HG03095 (cell line): Measurements from ENCODE around the gene LGI1.

Source experiments
- ATAC-seq: cut with Tn5 transposase; IDR thresholded peaks from one replicate; pipeline ENCODE4 v1.9.1; 2021; ENCODE audit warnings: moderate library complexity; ENCODE audit not compliant: unreplicated experiment

The LGI1 gene

GRCh38 chr10:93754761-93755160 is 3.0 kb upstream of the LGI1 start:
- ATAC-seq, result no peak

- ATAC-seq, result no peak
Measured at GRCh38 chr10:93755443-93756116, 2.2 kb upstream of the LGI1 start.

- ATAC-seq, result no peak
Measured at GRCh38 chr10:93756118-93756517, 1.6 kb upstream of the LGI1 start.

GRCh38 chr10:93757136-93757535 is 600 bp upstream of the LGI1 start:
- no peak for ATAC-seq

GRCh38 chr10:93758508-93758885 is 761 bp downstream of the LGI1 start:
- no peak for ATAC-seq

- no peak for ATAC-seq
Measured at GRCh38 chr10:93758891-93759410, 1.2 kb downstream of the LGI1 start.

- no peak for ATAC-seq
Measured at GRCh38 chr10:93760490-93760889, 2.8 kb downstream of the LGI1 start.

- ATAC-seq, result no peak
Measured at GRCh38 chr10:93762979-93763391, 5.2 kb downstream of the LGI1 start.

- no peak for ATAC-seq
Measured at GRCh38 chr10:93766918-93767317, 9.2 kb downstream of the LGI1 start.

- no peak for ATAC-seq
Measured at GRCh38 chr10:93767724-93768399, 10.1 kb downstream of the LGI1 start.

GRCh38 chr10:93768892-93769291 is 11.2 kb downstream of the LGI1 start:
- no peak for ATAC-seq

- no peak for ATAC-seq
Measured at GRCh38 chr10:93771354-93771753, 13.6 kb downstream of the LGI1 start.

GRCh38 chr10:93773120-93773519 is 15.4 kb downstream of the LGI1 start:
- ATAC-seq, result no peak

GRCh38 chr10:93773705-93774104 is 16.0 kb downstream of the LGI1 start:
- no peak for ATAC-seq

GRCh38 chr10:93775356-93775755 is 17.6 kb downstream of the LGI1 start:
- ATAC-seq, result no peak

- ATAC-seq, result no peak
Measured at GRCh38 chr10:93777092-93777491, 19.4 kb downstream of the LGI1 start.

GRCh38 chr10:93784059-93784458 is 26.3 kb downstream of the LGI1 start:
- no peak for ATAC-seq

GRCh38 chr10:93788413-93789208 is 30.9 kb downstream of the LGI1 start:
- no peak for ATAC-seq

GRCh38 chr10:93790439-93790838 is 32.7 kb downstream of the LGI1 start:
- ATAC-seq, result no peak

- ATAC-seq, result no peak
Measured at GRCh38 chr10:93796167-93796566, 38.4 kb downstream of the LGI1 start.

- ATAC-seq, result no peak
Measured at GRCh38 chr10:93797825-93798224, 40.1 kb downstream of the LGI1 start.
